ENCODE data around the gene BATF3. TPM values are rescaled to one million over a fixed set of nuclear protein-coding genes. Genes with fewer than 3 reads are reported as not detected.

Gene BATF3
- total RNA-seq, 2 experiments from 2014 or later, result 52.6 to 61.3 TPM

DNA sequence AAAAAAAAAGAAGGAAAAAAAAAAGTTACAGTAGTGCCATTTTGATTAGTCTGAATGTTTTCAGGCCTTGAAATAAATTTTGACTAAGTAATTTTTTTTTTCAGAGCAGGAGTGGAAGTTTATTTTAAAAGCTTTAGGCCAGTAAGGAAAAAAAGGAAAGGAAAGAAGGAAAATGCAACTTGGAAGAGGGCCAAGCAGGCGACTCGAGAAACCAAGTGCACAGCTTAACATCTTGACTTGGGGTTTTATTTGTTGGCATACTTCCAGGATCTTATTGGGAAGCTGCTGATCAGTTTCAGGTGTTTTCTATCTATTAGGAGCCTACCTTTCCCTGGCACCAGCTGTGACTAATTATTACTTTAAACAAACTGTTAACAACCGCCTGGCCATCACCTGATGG lies 49.4 kb downstream of the BATF3 start:
- DNase-seq (no peak), ATAC-seq (no peak)
- no peaks in the 10 kb centered on the region for H3K4me1 Mint-ChIP-seq (ENCODE audit: low read depth)
- H3K9me3 Mint-ChIP-seq, result no peaks in the 10 kb centered on the region
- TF ChIP-seq, protein P1, sequence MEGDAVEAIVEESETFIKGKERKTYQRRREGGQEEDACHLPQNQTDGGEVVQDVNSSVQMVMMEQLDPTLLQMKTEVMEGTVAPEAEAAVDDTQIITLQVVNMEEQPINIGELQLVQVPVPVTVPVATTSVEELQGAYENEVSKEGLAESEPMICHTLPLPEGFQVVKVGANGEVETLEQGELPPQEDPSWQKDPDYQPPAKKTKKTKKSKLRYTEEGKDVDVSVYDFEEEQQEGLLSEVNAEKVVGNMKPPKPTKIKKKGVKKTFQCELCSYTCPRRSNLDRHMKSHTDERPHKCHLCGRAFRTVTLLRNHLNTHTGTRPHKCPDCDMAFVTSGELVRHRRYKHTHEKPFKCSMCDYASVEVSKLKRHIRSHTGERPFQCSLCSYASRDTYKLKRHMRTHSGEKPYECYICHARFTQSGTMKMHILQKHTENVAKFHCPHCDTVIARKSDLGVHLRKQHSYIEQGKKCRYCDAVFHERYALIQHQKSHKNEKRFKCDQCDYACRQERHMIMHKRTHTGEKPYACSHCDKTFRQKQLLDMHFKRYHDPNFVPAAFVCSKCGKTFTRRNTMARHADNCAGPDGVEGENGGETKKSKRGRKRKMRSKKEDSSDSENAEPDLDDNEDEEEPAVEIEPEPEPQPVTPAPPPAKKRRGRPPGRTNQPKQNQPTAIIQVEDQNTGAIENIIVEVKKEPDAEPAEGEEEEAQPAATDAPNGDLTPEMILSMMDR (IDR thresholded peaks at IDR 0.05), result no peak
- intact Hi-C loops (cut with micrococcal nuclease), result no loop called here
- POLR2A ChIA-PET, result interaction anchor here (1.0 kb wide), 1 partner anchor 48 kb away, joined by 4 read pairs; no protein-coding TSS in a partner anchor
- peaks cover 8% of the 10 kb centered on the region for H3K27me3 Mint-ChIP-seq
- H3K36me3 Mint-ChIP-seq (ENCODE audit: low read depth), result no peaks in the 10 kb centered on the region
- H3K27ac Mint-ChIP-seq, result no peak overlapping the region
- CTCF ChIA-PET, result interaction anchor here (1.6 to 6.0 kb wide), 4 partner anchors 15 to 195 kb away, joined by 3 to 32 read pairs (median 16); no protein-coding TSS in a partner anchor
- H3K4me3 Mint-ChIP-seq, result no peak overlapping the region

DNA sequence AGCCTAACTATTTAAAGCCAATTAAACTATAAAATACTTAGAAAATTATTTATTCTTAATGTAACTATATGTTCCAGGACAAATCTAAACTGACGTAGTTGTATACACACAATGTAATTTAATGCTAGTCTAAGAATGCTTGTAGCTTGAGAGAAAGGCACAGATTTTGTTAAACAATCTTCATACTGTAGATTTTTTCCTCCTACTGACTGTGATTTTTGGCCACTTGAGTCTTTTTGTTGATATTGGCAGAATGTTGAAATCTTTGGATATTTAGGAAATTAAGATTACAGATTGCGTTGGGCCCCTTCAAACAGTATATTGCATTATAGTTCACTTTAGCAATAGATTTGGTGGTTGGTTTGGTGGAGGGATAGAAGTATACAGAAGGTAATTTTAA lies 50.6 kb downstream of the BATF3 start:
- no peaks in the 10 kb centered on the region for H3K4me1 Mint-ChIP-seq (ENCODE audit: low read depth)
- no peak overlapping the region for H3K27ac Mint-ChIP-seq
- H3K36me3 Mint-ChIP-seq (ENCODE audit: low read depth), result no peaks in the 10 kb centered on the region
- ATAC-seq, result no peak
- intact Hi-C loops (cut with micrococcal nuclease), result no loop called here
- ChIA-PET POLR2A (no interaction called here), CTCF (interaction anchor here (1.9 to 6.0 kb wide), 3 partner anchors 16 to 171 kb away, joined by 9 to 32 read pairs (median 27); no protein-coding TSS in a partner anchor)
- H3K27me3 Mint-ChIP-seq, result peaks cover 6% of the 10 kb centered on the region
- no peak for DNase-seq
- H3K4me3 Mint-ChIP-seq, result no peak overlapping the region
- TF ChIP-seq, protein P1 (IDR thresholded peaks at IDR 0.05), result no peak
- H3K9me3 Mint-ChIP-seq, result no peaks in the 10 kb centered on the region

DNA sequence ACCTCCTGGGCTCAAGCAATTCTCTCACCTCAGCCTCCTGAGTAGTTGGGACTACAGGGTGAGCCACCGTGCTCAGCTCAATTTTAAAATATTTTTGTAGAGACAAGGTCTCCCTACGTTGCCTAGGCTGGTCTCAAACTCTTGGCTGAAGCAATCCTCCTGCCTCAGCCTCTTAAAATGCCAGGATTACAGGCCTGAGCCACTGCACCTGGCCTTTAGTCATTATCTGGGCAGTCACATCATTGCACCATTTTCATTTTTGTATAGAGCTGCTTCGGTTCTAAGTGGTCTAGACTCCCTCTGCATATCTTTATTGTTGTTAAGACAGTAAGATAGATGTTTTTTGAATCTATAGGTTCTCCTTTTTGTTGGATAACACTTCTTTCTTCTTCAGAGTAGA lies 51.2 kb downstream of the BATF3 start:
- Mint-ChIP-seq H3K4me1 (ENCODE audit: low read depth) (no peaks in the 10 kb centered on the region), H3K36me3 (ENCODE audit: low read depth) (no peaks in the 10 kb centered on the region), H3K9me3 (no peaks in the 10 kb centered on the region), H3K27me3 (peaks cover 4% of the 10 kb centered on the region), H3K27ac (no peak overlapping the region), H3K4me3 (no peak overlapping the region)
- CTCF ChIA-PET, result interaction anchor here (1.1 to 6.0 kb wide), 3 partner anchors 16 to 193 kb away, joined by 3 to 32 read pairs (median 9); no protein-coding TSS in a partner anchor
- POLR2A ChIA-PET, result interaction anchor here (0.6 kb wide), 1 partner anchor 121 kb away, joined by 6 read pairs; no protein-coding TSS in a partner anchor
- no peak for DNase-seq
- no peak for ATAC-seq
- intact Hi-C loops (cut with micrococcal nuclease), result no loop called here
- TF ChIP-seq, protein P1 (IDR thresholded peaks at IDR 0.05), result no peak

DNA sequence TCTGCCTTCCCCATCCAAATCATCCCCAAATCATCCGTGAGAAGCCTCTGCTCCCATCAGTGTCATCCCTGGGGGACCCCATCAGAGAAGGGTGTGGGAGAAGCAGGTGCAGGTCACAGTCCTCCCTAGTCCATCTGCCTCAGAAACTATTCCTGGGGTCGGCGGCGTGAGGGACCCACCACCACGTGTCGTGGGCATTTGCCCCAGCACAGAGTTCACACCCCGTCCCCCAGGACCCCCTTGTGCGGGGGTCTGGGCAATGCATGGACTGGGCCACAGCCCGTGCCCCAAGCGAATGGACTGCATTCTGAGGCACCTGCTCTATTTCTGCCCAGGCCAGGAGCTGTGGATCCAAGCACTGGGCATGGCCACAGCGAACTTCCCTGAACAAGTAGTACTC lies 52.6 kb downstream of the BATF3 start:
- DNase-seq, result no peak
- Mint-ChIP-seq H3K27me3 (peaks cover 4% of the 10 kb centered on the region), H3K36me3 (ENCODE audit: low read depth) (no peaks in the 10 kb centered on the region), H3K4me3 (no peak overlapping the region), H3K9me3 (no peaks in the 10 kb centered on the region), H3K4me1 (ENCODE audit: low read depth) (no peaks in the 10 kb centered on the region), H3K27ac (no peak overlapping the region)
- TF ChIP-seq, protein P1 (IDR thresholded peaks at IDR 0.05), result no peak
- intact Hi-C loops (cut with micrococcal nuclease), result no loop called here
- POLR2A ChIA-PET, result no interaction called here
- CTCF ChIA-PET, result interaction anchor here (1.9 kb wide), 1 partner anchor 169 kb away, joined by 9 read pairs; no protein-coding TSS in a partner anchor
- no peak for ATAC-seq

DNA sequence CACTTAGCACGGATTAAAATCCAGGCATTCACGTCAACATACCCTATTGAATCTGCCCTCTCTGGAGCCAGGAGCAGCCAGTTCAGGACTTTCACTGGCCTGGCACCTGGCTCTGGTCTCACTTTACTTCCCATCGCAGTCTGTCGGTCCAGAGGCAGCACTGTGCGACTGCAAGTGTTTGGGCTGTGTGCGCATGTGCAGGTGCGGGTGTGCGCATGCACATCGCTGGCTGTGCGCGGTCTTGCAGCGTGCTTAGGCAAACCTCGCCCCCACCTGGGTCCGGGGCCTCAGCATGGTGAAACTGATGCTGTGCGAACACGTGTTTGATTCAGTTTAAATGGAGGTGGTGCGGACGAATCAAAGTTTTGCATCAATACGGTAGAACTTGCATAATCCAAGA lies 53.1 kb downstream of the BATF3 start:
- POLR2A ChIA-PET, result no interaction called here
- ATAC-seq, result no peak
- Mint-ChIP-seq H3K27ac (no peak overlapping the region), H3K4me3 (no peak overlapping the region), H3K9me3 (no peaks in the 10 kb centered on the region), H3K4me1 (ENCODE audit: low read depth) (no peaks in the 10 kb centered on the region), H3K27me3 (peaks cover 4% of the 10 kb centered on the region), H3K36me3 (ENCODE audit: low read depth) (no peaks in the 10 kb centered on the region)
- no peak for DNase-seq
- intact Hi-C loops (cut with micrococcal nuclease), result no loop called here
- CTCF ChIA-PET, result interaction anchor here (0.9 kb wide), 1 partner anchor 170 kb away, joined by 3 read pairs; no protein-coding TSS in a partner anchor
- TF ChIP-seq, protein P1 (IDR thresholded peaks at IDR 0.05), result no peak
